Left renal pelvis (tissue), 4 donors: ENCODE measurements around the gene PLAC1. TPM values are rescaled to one million over a fixed set of nuclear protein-coding genes. Genes with fewer than 3 reads are reported as not detected.

Experiments used
- DNase-seq, 4 donors: peaks; one replicate each; pipeline ENCODE4 v3.0.0-alpha.2; 2013; ENCODE audit warnings: low read depth in 4 of 4, low spot score in 3 of 4
- polyA plus RNA-seq, 4 donors: library from polyadenylated mRNA; unstranded; fragments of 120-200 nt; gene quantifications; one replicate each; pipeline ENCODE4 v1.2.1, GENCODE V29; 2013; ENCODE audit not compliant: insufficient read length in 4 of 4

Gene PLAC1
- 10 to 100 TPM in 1 of 4 donors, 1 to 10 TPM in 3; 4.3 to 10.0 (median 7.1) TPM for polyA plus RNA-seq

- DNase-seq, result no peak
Measured at GRCh38 chrX:134658002-134658759, at the start of gene PLAC1. Gene PLAC1 (minus strand): TSS chrX:134658471. CDS start chrX:134566682, 91,789 bp downstream.

- DNase-seq, result no peak
Measured at GRCh38 chrX:134706138-134706537, 47.9 kb upstream of the PLAC1 start.

GRCh38 chrX:134695999-134696398 is 37.7 kb upstream of the PLAC1 start:
- DNase-seq, result no peak

- DNase-seq, result no peak
Measured at GRCh38 chrX:134694333-134695322, 36.4 kb upstream of the PLAC1 start.

- no peak for DNase-seq
Measured at GRCh38 chrX:134693644-134694043, 35.4 kb upstream of the PLAC1 start.

- no peak for DNase-seq
Measured at GRCh38 chrX:134692990-134693389, 34.7 kb upstream of the PLAC1 start.

GRCh38 chrX:134692233-134692632 is 34.0 kb upstream of the PLAC1 start:
- no peak for DNase-seq

- DNase-seq, result no peak
Measured at GRCh38 chrX:134691453-134691852, 33.2 kb upstream of the PLAC1 start.

GRCh38 chrX:134688839-134689238 is 30.6 kb upstream of the PLAC1 start:
- no peak for DNase-seq

GRCh38 chrX:134688031-134688823 is 30.0 kb upstream of the PLAC1 start:
- DNase-seq, result no peak

GRCh38 chrX:134685668-134686067 is 27.4 kb upstream of the PLAC1 start:
- DNase-seq, result no peak

- DNase-seq, result no peak
Measured at GRCh38 chrX:134684956-134685355, 26.7 kb upstream of the PLAC1 start.

GRCh38 chrX:134683351-134684005 is 25.2 kb upstream of the PLAC1 start:
- DNase-seq, result no peak

- DNase-seq, result no peak
Measured at GRCh38 chrX:134682081-134682480, 23.8 kb upstream of the PLAC1 start.

GRCh38 chrX:134679644-134680043 is 21.4 kb upstream of the PLAC1 start:
- no peak for DNase-seq

GRCh38 chrX:134679221-134679620 is 20.9 kb upstream of the PLAC1 start:
- DNase-seq, result no peak

- no peak for DNase-seq
Measured at GRCh38 chrX:134677332-134677731, 19.1 kb upstream of the PLAC1 start.

GRCh38 chrX:134676436-134676835 is 18.2 kb upstream of the PLAC1 start:
- DNase-seq, result no peak

GRCh38 chrX:134673123-134673522 is 14.9 kb upstream of the PLAC1 start:
- DNase-seq, result no peak

GRCh38 chrX:134672101-134672500 is 13.8 kb upstream of the PLAC1 start:
- DNase-seq, result no peak
